H9 (cell line): ENCODE data around the gene CDH4. TPM values are rescaled to one million over a fixed set of nuclear protein-coding genes. Genes with fewer than 3 reads are reported as not detected.

Source experiments
- DNase-seq: peaks from one replicate; pipeline ENCODE4 v3.0.0-alpha.2; 2017
- H2AFZ ChIP-seq: one replicate; pipeline ENCODE4 v1.6.1; 2013; ENCODE audit warnings: mild to moderate bottlenecking, low read length, control low read depth, moderate library complexity
- H2AK5ac ChIP-seq: 2 replicates; pipeline ENCODE4 v1.6.1; 2013; ENCODE audit warnings: low read length, control low read depth, mixed read lengths; ENCODE audit not compliant: insufficient read length
- H2BK120ac ChIP-seq: one replicate; pipeline ENCODE4 v1.6.1; 2013; ENCODE audit warnings: low read depth, mild to moderate bottlenecking, low read length, control low read depth, inconsistent platforms; ENCODE audit not compliant: poor library complexity, severe bottlenecking
- H2BK12ac ChIP-seq: 2 replicates; pipeline ENCODE4 v1.6.1; 2013; ENCODE audit warnings: low read length, control low read depth, mixed read lengths, low read depth; ENCODE audit not compliant: insufficient read length
- H2BK15ac ChIP-seq: 2 replicates; pipeline ENCODE4 v1.6.1; 2013; ENCODE audit warnings: low read depth, low read length, control low read depth
- H2BK20ac ChIP-seq: one replicate; pipeline ENCODE4 v1.6.1; 2013; ENCODE audit warnings: low read depth, mild to moderate bottlenecking, low read length, control low read depth, inconsistent platforms; ENCODE audit not compliant: poor library complexity, severe bottlenecking
- H2BK5ac ChIP-seq: 2 replicates; pipeline ENCODE4 v1.6.1; 2013; ENCODE audit warnings: low read length, control low read depth, mixed read lengths; ENCODE audit not compliant: insufficient read length
- H3K14ac ChIP-seq: 2 replicates; pipeline ENCODE4 v1.6.1; 2013; ENCODE audit warnings: low read length, control low read depth; ENCODE audit not compliant: insufficient read depth
- H3K18ac ChIP-seq: 2 replicates; pipeline ENCODE4 v1.6.1; 2013; ENCODE audit warnings: low read depth, mild to moderate bottlenecking, mixed read lengths, low read length, control low read depth; ENCODE audit not compliant: insufficient read length
- H3K23ac ChIP-seq: 2 replicates; pipeline ENCODE4 v1.6.1; 2013; ENCODE audit warnings: low read length, control low read depth, mixed read lengths, low read depth; ENCODE audit not compliant: insufficient read length
- H3K23me2 ChIP-seq: 2 replicates; pipeline ENCODE4 v1.6.1; 2013; ENCODE audit warnings: low read depth, mild to moderate bottlenecking, mixed read lengths, low read length, control low read depth; ENCODE audit not compliant: insufficient read length, poor library complexity, severe bottlenecking
- H3K27ac ChIP-seq: 2 replicates; pipeline ENCODE4 v1.5.1; 2013; ENCODE audit warnings: low read length, control low read depth, mixed read lengths, low read depth; ENCODE audit not compliant: insufficient read length
- H3K27me3 ChIP-seq: 2 replicates; pipeline ENCODE4 v1.6.1; 2013; ENCODE audit warnings: low read length, control low read depth, inconsistent platforms; ENCODE audit not compliant: insufficient read depth
- H3K4ac ChIP-seq: 2 replicates; pipeline ENCODE4 v1.6.1; 2013; ENCODE audit warnings: low read depth, mild to moderate bottlenecking, control low read depth, inconsistent platforms, low read length, moderate library complexity
- H3K4me1 ChIP-seq: 2 replicates; pipeline ENCODE4 v1.6.1; 2013; ENCODE audit warnings: low read length, control low read depth, inconsistent platforms; ENCODE audit not compliant: insufficient read depth
- H3K4me2 ChIP-seq: 2 replicates; pipeline ENCODE4 v1.6.1; 2013; ENCODE audit warnings: low read length, control low read depth, mixed read lengths; ENCODE audit not compliant: insufficient read length, insufficient read depth
- H3K56ac ChIP-seq: 2 replicates; pipeline ENCODE4 v1.6.1; 2013; ENCODE audit warnings: low read depth, mild to moderate bottlenecking, mixed read lengths, low read length, control low read depth; ENCODE audit not compliant: insufficient read length
- H3K79me1 ChIP-seq: 2 replicates; pipeline ENCODE4 v1.6.1; 2013; ENCODE audit warnings: low read depth, mild to moderate bottlenecking, moderate library complexity, low read length, control low read depth, inconsistent platforms; ENCODE audit not compliant: insufficient read depth, poor library complexity, severe bottlenecking
- H3K79me2 ChIP-seq: 2 replicates; pipeline ENCODE4 v1.6.1; 2013; ENCODE audit warnings: low read length, control low read depth, inconsistent platforms; ENCODE audit not compliant: insufficient read depth
- H3K9ac ChIP-seq: 2 replicates; pipeline ENCODE4 v1.6.1; 2013; ENCODE audit warnings: low read length, control low read depth, mixed read lengths; ENCODE audit not compliant: insufficient read length; ENCODE audit errors: extremely low read depth
- H3K9me3 ChIP-seq: one replicate; pipeline ENCODE4 v1.6.1; 2013; ENCODE audit warnings: low read depth, low read length, inconsistent platforms; ENCODE audit not compliant: control insufficient read depth
- H3T11ph ChIP-seq: one replicate; pipeline ENCODE4 v1.6.1; 2013; ENCODE audit warnings: mild to moderate bottlenecking, low read length, control low read depth, inconsistent platforms
- H4K20me1 ChIP-seq: one replicate; pipeline ENCODE4 v1.6.1; 2013; ENCODE audit not compliant: control insufficient read depth, insufficient read length, insufficient read depth
- H4K5ac ChIP-seq: 2 replicates; pipeline ENCODE4 v1.6.1; 2013; ENCODE audit warnings: low read depth, mild to moderate bottlenecking, mixed read lengths, low read length, control low read depth; ENCODE audit not compliant: insufficient read length
- H4K8ac ChIP-seq: replicated peaks from 2 replicates; pipeline ENCODE4 v1.6.1; 2013; ENCODE audit warnings: low read length, control low read depth, mixed read lengths, low read depth; ENCODE audit not compliant: insufficient read length
- H4K91ac ChIP-seq: 2 replicates; pipeline ENCODE4 v1.6.1; 2013; ENCODE audit warnings: low read depth, mild to moderate bottlenecking, moderate library complexity, mixed read lengths, low read length, control low read depth; ENCODE audit not compliant: insufficient read length
- H3K27ac Mint-ChIP-seq, 3 experiments: 2 replicates in 2 of 3; 3 replicates in 1 of 3; pipeline ENCODE4 v1.8.0; 2020 to 2021; ENCODE audit warnings: mixed read lengths in 3 of 3, mild to moderate bottlenecking in 1 of 3, moderate library complexity in 1 of 3
- H3K27me3 Mint-ChIP-seq: 2 replicates; pipeline ENCODE4 v1.8.0; 2021; ENCODE audit warnings: low read depth, mild to moderate bottlenecking, moderate library complexity, mixed read lengths
- H3K36me3 Mint-ChIP-seq, 3 experiments: 2 replicates in 2 of 3; 3 replicates in 1 of 3; pipeline ENCODE4 v1.8.0; 2020 to 2021; ENCODE audit warnings: low read depth in 3 of 3, mixed read lengths in 3 of 3; ENCODE audit not compliant: insufficient read depth in 1 of 3
- H3K4me1 Mint-ChIP-seq, 2 experiments: 2 replicates each; pipeline ENCODE4 v1.8.0; 2020; ENCODE audit warnings: mixed read lengths in 2 of 2
- H3K4me3 Mint-ChIP-seq, 2 experiments: 2 replicates in 1 of 2; 3 replicates in 1 of 2; pipeline ENCODE4 v1.8.0; 2020 to 2021; ENCODE audit warnings: mild to moderate bottlenecking in 2 of 2, mixed read lengths in 2 of 2, moderate library complexity in 1 of 2
- H3K9me3 Mint-ChIP-seq, 2 experiments: 2 replicates in 1 of 2; 3 replicates in 1 of 2; pipeline ENCODE4 v1.8.0; 2020; ENCODE audit warnings: mild to moderate bottlenecking in 2 of 2, mixed read lengths in 2 of 2, moderate library complexity in 1 of 2
- CTCF ChIP-seq: fragments of 200-600 bp; sonication (generic); conservative IDR thresholded peaks from 3 replicates; pipeline ENCODE4 v1.8.0; 2021; ENCODE audit warnings: antibody characterized with exemption, mild to moderate bottlenecking
- WGBS: extraction: QIAGEN DNeasy Blood & Tissue Kit; methylation state at CpG from one replicate; pipeline ENCODE4 v1.1.7; 2013; ENCODE audit warnings: missing lambda C conversion rate, low lambda C conversion rate, mixed read lengths; ENCODE audit not compliant: insufficient read length; ENCODE audit errors: extremely low coverage; 5-methylcytosine and 5-hydroxymethylcytosine counted together
- total RNA-seq: library from RNA; stranded (reverse); gene quantifications from 2 replicates; pipeline ENCODE4 v1.2.1, GENCODE V29; 2021

CDH4 gene
- total RNA-seq, 1 experiment from 2014 or later: 3.0 TPM

GRCh38 chr20:61968036-61968810 lies 716.2 kb downstream of the CDH4 start:
- Histone ChIP-seq H2BK20ac (no peak overlapping the region), H3K4me1 (no peaks in the 10 kb centered on the region), H3K27ac (no peak overlapping the region), H3K14ac (no peak overlapping the region), H3K4me2 (no peak overlapping the region), H3K79me2 (no peaks in the 10 kb centered on the region), H4K8ac (no peak overlapping the region), H4K5ac (no peak overlapping the region), H2AK5ac (no peak overlapping the region), H2BK5ac (no peak overlapping the region), H3K23ac (no peak overlapping the region), H3K9ac (no peak overlapping the region), H4K20me1 (no peaks in the 10 kb centered on the region), H2BK15ac (no peak overlapping the region), H2AFZ (no peak overlapping the region), H4K91ac (no peak overlapping the region), H3K9me3 (no peaks in the 10 kb centered on the region), H3K56ac (no peak overlapping the region), H3K27me3 (peaks cover 2% of the 10 kb centered on the region; the same call in 1 of the 2 replicates), H3K79me1 (no peaks in the 10 kb centered on the region), H3K18ac (no peak overlapping the region), H3K4ac (no peak overlapping the region), H3T11ph (no peak overlapping the region), H3K23me2 (no peaks in the 10 kb centered on the region), H2BK12ac (no peak overlapping the region), H2BK120ac (no peak overlapping the region)
- Mint-ChIP-seq H3K4me3 (no peak overlapping the region), H3K36me3 (peaks cover 12 to 16% (median 13%) of the 10 kb centered on the region in 3 experiments; a peak in 6 of 7 replicates), H3K4me1 (peaks cover under 1 to 19% of the 10 kb centered on the region in 2 experiments; a peak in 2 of 4 replicates), H3K9me3 (no peaks in the 10 kb centered on the region), H3K27me3 (no peaks in the 10 kb centered on the region; the same call in 1 of the 2 replicates), H3K27ac (no peak overlapping the region; a peak in 2 of 7 replicates)
- no peak for TF ChIP-seq CTCF
- no CpG with 5 or more reads among the region's 22 CpGs for WGBS
- DNase-seq: no peak
